Tibial artery (tissue), 4 donors: ENCODE data around the gene GAS2L3.
A peak's percentile ranks its signal among the peaks of the same experiment; 100 is the strongest.

Experiments
- DNase-seq, 2 donors: peaks; one replicate each; pipeline ENCODE4 v3.0.0-alpha.2; 2019
- H3K27ac ChIP-seq, 2 donors: fragments of 200-600 bp; sonication (generic) in 1 of 2; 1 replicate in 1 of 2; 2 replicates in 1 of 2; pipeline ENCODE4 v1.5.1; 2018 to 2019; ENCODE audit warnings: mild to moderate bottlenecking in 1 of 2
- H3K27me3 ChIP-seq, 2 donors: fragments of 200-600 bp; sonication (generic) in 1 of 2; one replicate each; pipeline versions ENCODE4 v1.5.1 to v1.6.0; 2016 to 2019
- H3K36me3 ChIP-seq, 3 donors: fragments of 200-600 bp; sonication (generic) in 2 of 3; one replicate each; pipeline ENCODE4 v1.5.1; 2016 to 2019; ENCODE audit warnings: mild to moderate bottlenecking in 2 of 3
- H3K4me1 ChIP-seq, 4 donors: fragments of 200-600 bp; sonication (generic) in 2 of 4; 1 replicate in 3 of 4; 2 replicates in 1 of 4; pipeline ENCODE4 v1.5.1; 2016 to 2019
- H3K4me3 ChIP-seq, 2 donors: fragments of 200-600 bp; sonication (generic) in 1 of 2; 1 replicate in 1 of 2; 2 replicates in 1 of 2; pipeline ENCODE4 v1.5.1; 2018 to 2019; ENCODE audit warnings: mild to moderate bottlenecking in 2 of 2
- H3K9me3 ChIP-seq, 3 donors: fragments of 200-600 bp; sonication (generic) in 1 of 3; one replicate each; pipeline ENCODE4 v1.5.1; 2016 to 2019
- CTCF ChIP-seq, 2 experiments: fragments of 200-600 bp in 1 of 2; fragments of 450-650 bp in 1 of 2; IDR thresholded peaks; one replicate each; pipeline ENCODE4 v1.5.1; 2017 to 2019; ENCODE audit warnings: antibody characterized with exemption in 2 of 2, mild to moderate bottlenecking in 1 of 2, moderate library complexity in 1 of 2
- intact Hi-C: fragments of 100-400 bp; cut with DNase I; formaldehyde crosslinking; loops from one replicate; pipeline ENCODE4 v1.15.0; 2023; ENCODE audit warnings: low total_unique reads

Gene GAS2L3

GRCh38 chr12:100573292-100574186 lies at the start of gene GAS2L3:
Gene GAS2L3 (plus strand): TSS chr12:100573684. CDS start chr12:100594905, 21,221 bp downstream.
- Histone ChIP-seq H3K36me3 (no peaks in the 10 kb centered on the region), H3K9me3 (no peaks in the 10 kb centered on the region), H3K27ac (peak within 1 kb of the TSS; percentile 64 to 65), H3K4me1 (peaks cover 0 to 19% (median 11%) of the 10 kb centered on the region in 4 donors), H3K27me3 (no peaks in the 10 kb centered on the region), H3K4me3 (peak within 1 kb of the TSS; percentile 55 to 88)
- peak; percentile 91 to 93 for DNase-seq
- no peak for TF ChIP-seq CTCF (IDR thresholded peaks at IDR 0.05)
- intact Hi-C loops = no loop called here

- peaks cover 0 to 3% of the 10 kb centered on the region in 2 donors for H3K27me3 ChIP-seq
- DNase-seq = no peak
- H3K27ac ChIP-seq = no peak overlapping the region
- TF ChIP-seq CTCF (IDR thresholded peaks at IDR 0.05) = no peak
- no peak overlapping the region for H3K4me3 ChIP-seq
- no peaks in the 10 kb centered on the region for H3K36me3 ChIP-seq
- H3K4me1 ChIP-seq = no peaks in the 10 kb centered on the region
- H3K9me3 ChIP-seq = no peaks in the 10 kb centered on the region
- intact Hi-C loops = no loop called here
Observed at GRCh38 chr12:100528034-100528433, 45.5 kb upstream of the GAS2L3 start.

- DNase-seq = no peak
- H3K36me3 ChIP-seq = no peaks in the 10 kb centered on the region
- no peaks in the 10 kb centered on the region for H3K4me1 ChIP-seq
- H3K27me3 ChIP-seq = peaks cover 0 to 3% of the 10 kb centered on the region in 2 donors
- H3K27ac ChIP-seq = no peak overlapping the region
- no peak overlapping the region for H3K4me3 ChIP-seq
- no peak for TF ChIP-seq CTCF (IDR thresholded peaks at IDR 0.05)
- H3K9me3 ChIP-seq = no peaks in the 10 kb centered on the region
- intact Hi-C loops = no loop called here
Observed at GRCh38 chr12:100528471-100529127, 44.9 kb upstream of the GAS2L3 start.

GRCh38 chr12:100529756-100530350 lies 43.6 kb upstream of the GAS2L3 start:
- intact Hi-C loops = no loop called here
- TF ChIP-seq CTCF (IDR thresholded peaks at IDR 0.05) = no peak
- Histone ChIP-seq H3K27ac (no peak overlapping the region), H3K4me3 (no peak overlapping the region), H3K4me1 (no peaks in the 10 kb centered on the region), H3K36me3 (no peaks in the 10 kb centered on the region), H3K27me3 (no peaks in the 10 kb centered on the region), H3K9me3 (no peaks in the 10 kb centered on the region)
- no peak for DNase-seq

GRCh38 chr12:100533376-100533775 lies 40.1 kb upstream of the GAS2L3 start:
- no peaks in the 10 kb centered on the region for H3K4me1 ChIP-seq
- intact Hi-C loops = no loop called here
- no peak overlapping the region for H3K4me3 ChIP-seq
- no peak overlapping the region for H3K27ac ChIP-seq
- DNase-seq = no peak
- TF ChIP-seq CTCF (IDR thresholded peaks at IDR 0.05) = no peak
- H3K36me3 ChIP-seq = no peaks in the 10 kb centered on the region
- no peaks in the 10 kb centered on the region for H3K9me3 ChIP-seq
- H3K27me3 ChIP-seq = no peaks in the 10 kb centered on the region
